Putamen (tissue), 1 donor: Measurements from ENCODE around the gene DRC1.
"Not testable (repeated sequence)": the region's sequence is repeated elsewhere in the genome, so short reads cannot be mapped to it uniquely, and the experiment has no call there.

Experiments
- DNase-seq: peaks from one replicate; pipeline ENCODE4 v3.0.0-alpha.2; 2016; ENCODE audit warnings: low spot score

Gene DRC1

GRCh38 chr2:26463244-26464192 lies 61.8 kb downstream of the DRC1 start:
- DNase-seq, result no peak

GRCh38 chr2:26464390-26465265 lies 62.9 kb downstream of the DRC1 start:
- no peak for DNase-seq

GRCh38 chr2:26465266-26465925 lies 63.7 kb downstream of the DRC1 start:
- no peak for DNase-seq

- no peak for DNase-seq
Observed at GRCh38 chr2:26465981-26466471, 64.3 kb downstream of the DRC1 start.

GRCh38 chr2:26466662-26467310 lies 65.1 kb downstream of the DRC1 start:
- DNase-seq, result no peak

GRCh38 chr2:26468544-26468943 lies 66.8 kb downstream of the DRC1 start:
- not testable (repeated sequence) for DNase-seq

GRCh38 chr2:26469092-26469710 lies 67.5 kb downstream of the DRC1 start:
- DNase-seq, result no peak

GRCh38 chr2:26469955-26470354 lies 68.2 kb downstream of the DRC1 start:
- DNase-seq, result no peak

GRCh38 chr2:26470601-26471260 lies 69.0 kb downstream of the DRC1 start:
- no peak for DNase-seq

- DNase-seq, result no peak
Observed at GRCh38 chr2:26471289-26471688, 69.6 kb downstream of the DRC1 start.

GRCh38 chr2:26471766-26472706 lies 70.3 kb downstream of the DRC1 start:
- DNase-seq, result no peak

GRCh38 chr2:26472821-26473655 lies 71.3 kb downstream of the DRC1 start:
- no peak for DNase-seq

GRCh38 chr2:26473796-26474195 lies 72.1 kb downstream of the DRC1 start:
- no peak for DNase-seq

GRCh38 chr2:26474261-26474785 lies 72.6 kb downstream of the DRC1 start:
- DNase-seq, result no peak

GRCh38 chr2:26475037-26475436 lies 73.3 kb downstream of the DRC1 start:
- DNase-seq, result no peak

GRCh38 chr2:26475832-26476501 lies 74.2 kb downstream of the DRC1 start:
- no peak for DNase-seq

- DNase-seq, result no peak
Observed at GRCh38 chr2:26477126-26477910, 75.6 kb downstream of the DRC1 start.
